Dermis microvascular lymphatic vessel endothelial cell (primary cell): ENCODE data around the gene PAQR6. TPM values are rescaled to one million over a fixed set of nuclear protein-coding genes. Genes with fewer than 3 reads are reported as not detected.

Source experiments
- DNase-seq, 2 donors: peaks; one replicate each; pipeline versions ENCODE4 v3.0.0 to v3.0.0-alpha.2; 2010; ENCODE audit warnings: low read depth in 2 of 2
- total RNA-seq: library from RNA; depleted of rRNA; stranded (reverse); fragments of >200 nt; gene quantifications from 2 replicates; pipeline ENCODE4 v1.2.1, GENCODE V29; 2014

Gene PAQR6
- 0.38 and 0.39 TPM in 2 replicates for total RNA-seq

GRCh38 chr1:156247460-156248322 is at the start of gene PAQR6:
PAQR6 (minus strand) TSS chr1:156248056; CDS start chr1:156246731, 1,325 bp downstream.
- DNase-seq, result no peak

DNA sequence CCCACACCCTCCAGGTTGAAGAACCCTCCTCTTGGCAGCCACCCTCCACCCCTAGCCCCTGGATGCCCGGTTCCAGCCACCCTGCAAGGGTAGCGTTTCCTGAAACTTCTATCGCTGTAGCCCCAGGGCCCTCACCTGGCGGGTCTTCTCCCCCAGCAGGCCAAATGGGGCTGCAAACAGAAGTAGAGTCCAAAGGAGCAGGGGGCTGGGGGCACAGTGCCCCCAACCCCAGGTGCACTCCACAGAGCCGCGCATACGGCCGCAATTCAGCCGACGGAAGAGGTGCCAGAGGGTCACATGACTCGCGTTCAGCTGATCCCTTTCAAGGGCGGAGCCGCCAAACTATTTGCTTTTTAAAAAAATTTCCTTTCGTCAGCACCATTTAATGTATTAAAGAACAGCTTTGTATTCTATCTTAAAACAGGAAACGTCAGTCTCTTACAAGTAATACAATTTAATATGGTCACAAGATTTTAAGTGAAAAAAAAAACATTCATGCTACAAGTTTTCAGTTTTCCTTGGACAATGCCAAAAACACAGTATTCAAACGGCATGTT is 47.6 kb upstream of the PAQR6 start, which contains the start of gene GLMP:
Gene GLMP, minus strand, starts transcription at position 289 of the 557 bp plus-strand sequence. Its CDS starts 34 bp downstream, at position 255.
- peak; percentile 62 to 75 for DNase-seq

DNA sequence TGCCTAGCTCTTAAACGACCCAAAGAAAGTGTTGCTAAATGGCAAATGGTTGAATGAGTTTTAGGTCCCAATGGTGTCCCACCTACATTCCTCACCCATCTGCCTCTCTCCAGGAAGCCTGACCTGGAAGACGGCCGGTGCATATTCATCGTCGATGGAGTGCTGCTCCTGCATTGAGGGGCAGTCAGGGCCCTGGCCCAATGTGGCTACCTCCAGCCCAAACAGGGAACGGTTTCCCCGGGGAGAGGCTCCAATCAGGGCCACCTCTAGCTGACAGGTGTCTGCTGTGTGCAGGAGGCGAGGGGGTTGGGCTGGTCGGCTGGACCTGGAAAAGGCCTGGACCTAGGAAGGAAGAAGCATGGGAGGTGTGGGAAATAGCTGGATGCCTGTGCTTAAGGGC is 46.0 kb upstream of the PAQR6 start:
- no peak for DNase-seq

- no peak for DNase-seq
Measured at GRCh38 chr1:156293098-156293434, 45.2 kb upstream of the PAQR6 start.

DNA sequence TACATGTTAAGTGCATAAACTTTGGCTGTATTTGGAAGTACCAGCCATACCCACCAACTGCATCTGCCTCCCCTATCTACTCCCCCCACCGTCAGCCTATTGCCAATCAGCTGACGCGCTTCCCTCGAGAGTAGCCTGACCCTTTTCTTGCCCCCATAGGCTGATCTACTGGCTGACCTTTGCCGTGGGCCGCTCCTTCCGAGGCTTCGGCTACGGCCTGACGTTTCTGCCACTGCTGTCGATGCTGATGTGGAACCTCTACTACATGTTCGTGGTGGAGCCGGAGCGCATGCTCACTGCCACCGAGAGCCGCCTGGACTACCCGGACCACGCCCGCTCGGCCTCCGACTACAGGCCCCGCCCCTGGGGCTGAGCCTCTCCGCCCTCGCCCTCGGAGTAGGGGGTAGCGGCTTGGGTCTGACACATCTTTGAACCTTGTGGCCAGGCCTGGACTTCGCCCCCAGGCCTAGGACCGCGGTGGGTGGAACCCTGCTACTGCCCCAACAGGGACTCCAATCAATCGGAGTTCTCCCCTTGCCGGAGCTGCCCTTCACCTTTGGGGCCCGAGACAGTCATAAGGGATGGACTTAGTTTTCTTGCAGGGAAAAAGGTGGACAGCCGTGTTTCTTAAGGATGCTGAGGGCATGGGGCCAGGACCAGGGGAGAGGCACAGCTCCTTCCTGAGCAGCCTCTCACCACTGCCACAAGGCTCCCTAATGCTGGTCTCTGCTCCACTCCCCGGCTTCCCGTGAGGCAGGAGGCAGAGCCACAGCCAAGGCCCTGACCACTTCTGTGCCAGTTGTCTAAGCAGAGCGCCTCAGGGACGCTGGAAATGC is 43.6 kb upstream of the PAQR6 start:
- DNase-seq, result peak; percentile 36 to 78

GRCh38 chr1:156289857-156290256 is 42.0 kb upstream of the PAQR6 start:
- DNase-seq, result no peak

- DNase-seq, result no peak
Measured at GRCh38 chr1:156286061-156286460, 38.2 kb upstream of the PAQR6 start.

DNA sequence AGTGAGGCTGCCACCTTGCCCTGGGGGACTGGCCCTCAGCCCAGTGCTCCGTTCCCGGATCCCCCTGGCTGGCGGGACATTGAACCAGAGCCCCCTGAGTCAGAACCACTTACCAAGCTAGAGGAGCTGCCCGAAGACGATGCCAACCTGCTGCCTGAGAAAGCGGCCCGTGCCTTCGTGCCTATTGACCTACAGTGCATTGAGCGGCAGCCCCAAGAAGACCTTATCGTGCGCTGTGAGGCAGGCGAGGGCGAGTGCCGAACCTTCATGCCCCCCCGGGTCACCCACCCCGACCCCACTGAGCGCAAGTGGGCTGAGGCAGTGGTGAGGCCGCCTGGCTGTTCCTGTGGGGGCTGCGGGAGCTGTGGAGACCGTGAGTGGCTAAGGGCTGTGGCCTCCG is 37.6 kb upstream of the PAQR6 start:
- DNase-seq, result no peak

GRCh38 chr1:156284757-156285156 is 36.9 kb upstream of the PAQR6 start:
- no peak for DNase-seq

DNA sequence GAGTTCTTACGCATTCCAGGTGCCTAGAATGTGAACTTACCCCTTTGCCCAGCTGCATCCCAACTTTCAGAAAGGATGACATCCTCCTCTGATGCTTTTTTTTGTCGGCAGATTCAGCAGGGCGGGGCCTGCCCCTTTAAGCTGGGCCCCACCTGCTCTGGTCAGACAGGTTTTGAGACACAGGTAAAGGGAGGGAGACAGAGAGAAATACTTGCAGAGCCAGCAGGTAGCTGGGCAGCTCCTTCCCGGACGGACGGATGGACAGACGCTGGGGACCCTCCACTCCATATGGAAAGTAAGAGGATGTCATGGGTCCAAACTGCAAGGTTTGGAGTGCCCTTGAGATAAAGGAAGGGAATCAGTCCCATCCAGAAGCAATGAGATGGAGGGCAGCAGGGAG is 36.3 kb upstream of the PAQR6 start, which contains the start of gene TMEM79:
Gene TMEM79, plus strand, starts transcription at position 214 of the 400 bp plus-strand sequence. CDS start 902 bp downstream, outside the sequence.
- no peak for DNase-seq

DNA sequence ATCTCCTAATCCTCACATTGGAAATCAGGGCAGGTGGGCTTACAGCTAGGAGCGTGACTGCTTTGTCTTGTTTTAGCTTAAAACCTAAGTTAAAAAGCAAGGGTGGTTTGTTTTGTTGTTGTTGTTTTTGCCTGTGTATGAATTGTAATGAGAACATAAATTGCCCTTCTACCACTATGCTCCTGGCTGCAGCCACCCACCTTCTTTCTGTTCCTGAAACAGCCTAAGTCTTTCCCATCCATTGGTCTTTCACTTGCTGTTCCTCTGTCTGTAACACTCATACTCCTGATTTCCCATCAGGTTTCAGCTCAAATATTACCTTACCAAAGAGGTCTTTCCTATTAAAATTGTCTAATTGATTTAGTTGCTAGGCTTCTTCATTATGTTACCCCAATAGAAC is 35.7 kb upstream of the PAQR6 start:
- DNase-seq, result no peak

DNA sequence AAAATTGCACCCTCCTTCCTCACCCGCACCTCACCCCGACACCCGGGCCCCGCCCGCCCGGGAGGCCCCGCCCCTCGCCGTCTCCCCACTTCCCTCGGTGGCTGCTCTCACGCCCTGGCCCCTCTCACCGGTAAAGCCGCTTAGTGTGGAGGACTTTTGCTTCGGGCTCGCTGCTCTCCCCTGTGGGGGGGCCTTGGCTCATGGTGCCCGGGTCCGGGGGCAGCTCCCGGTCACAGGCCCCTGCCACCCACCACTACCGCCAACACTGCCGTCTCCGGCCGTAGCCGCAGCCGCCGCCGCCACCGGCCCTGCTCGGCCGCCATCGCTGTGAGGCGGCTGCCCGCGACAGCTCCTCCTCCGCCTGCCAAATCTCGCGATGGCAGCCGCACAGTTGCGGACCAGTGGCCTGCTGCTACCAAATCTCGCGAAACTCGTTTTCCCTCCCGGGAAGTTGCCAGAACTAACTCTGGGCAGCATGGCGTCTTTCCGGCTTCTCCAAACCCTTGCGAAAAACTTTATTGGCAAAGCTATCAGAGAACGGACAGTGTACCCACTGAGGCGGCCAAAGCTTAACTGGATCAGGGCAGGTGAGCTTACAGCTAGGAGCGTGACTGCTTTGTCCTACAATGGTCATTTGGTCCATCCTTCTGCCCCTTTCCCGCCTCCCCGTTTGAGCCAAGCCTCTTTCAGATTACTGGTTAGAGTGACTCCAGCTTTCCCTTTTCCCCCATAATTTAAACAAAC is 34.8 kb upstream of the PAQR6 start, which contains the start of gene SMG5:
Gene SMG5, minus strand, starts transcription at position 347 of the 744 bp plus-strand sequence. Its CDS starts 145 bp downstream, at position 202.
- DNase-seq, result peak; percentile 99

DNA sequence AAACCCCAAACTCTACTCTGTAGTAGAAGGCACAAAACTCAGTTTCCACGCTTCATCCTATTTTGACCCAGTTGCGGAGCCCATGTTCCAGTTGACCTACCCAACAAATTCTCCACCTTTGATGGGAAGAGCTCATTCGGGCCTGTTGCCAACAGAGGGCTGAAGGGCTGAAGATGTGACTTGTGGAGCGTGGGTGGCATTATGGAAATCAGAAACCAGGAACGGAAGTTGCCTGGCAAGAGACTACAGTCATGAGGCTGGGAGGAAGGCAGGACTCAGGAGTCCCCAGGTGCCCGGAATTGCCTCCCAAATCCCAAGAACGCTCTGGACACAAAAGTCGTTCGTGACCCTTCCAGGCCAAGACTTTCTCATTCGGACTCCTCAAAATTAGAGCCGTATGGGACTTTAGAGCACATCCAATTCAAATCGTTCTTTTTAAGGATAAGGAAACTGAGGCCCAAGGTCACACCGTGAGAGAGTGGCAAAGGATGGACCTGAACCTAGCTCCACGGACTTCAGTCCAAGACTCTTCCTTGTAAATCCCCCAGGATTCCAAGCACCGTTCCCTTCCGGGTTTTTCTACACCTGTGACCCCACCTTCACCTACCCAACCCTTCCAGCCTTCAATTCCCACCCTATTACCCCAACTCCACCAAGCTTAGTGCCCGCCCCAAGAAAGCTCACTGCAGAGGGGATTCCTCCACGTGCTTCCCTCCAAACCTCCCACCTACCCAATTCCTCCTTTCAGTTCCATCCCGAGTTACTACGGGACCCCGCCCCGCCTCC is 34.0 kb upstream of the PAQR6 start:
- peak in 1 of 2 donors; percentile 45 for DNase-seq

GRCh38 chr1:156281281-156281680 is 33.4 kb upstream of the PAQR6 start:
- DNase-seq, result peak in 1 of 2 donors; percentile 22

GRCh38 chr1:156279837-156280236 is 32.0 kb upstream of the PAQR6 start:
- DNase-seq, result no peak

DNA sequence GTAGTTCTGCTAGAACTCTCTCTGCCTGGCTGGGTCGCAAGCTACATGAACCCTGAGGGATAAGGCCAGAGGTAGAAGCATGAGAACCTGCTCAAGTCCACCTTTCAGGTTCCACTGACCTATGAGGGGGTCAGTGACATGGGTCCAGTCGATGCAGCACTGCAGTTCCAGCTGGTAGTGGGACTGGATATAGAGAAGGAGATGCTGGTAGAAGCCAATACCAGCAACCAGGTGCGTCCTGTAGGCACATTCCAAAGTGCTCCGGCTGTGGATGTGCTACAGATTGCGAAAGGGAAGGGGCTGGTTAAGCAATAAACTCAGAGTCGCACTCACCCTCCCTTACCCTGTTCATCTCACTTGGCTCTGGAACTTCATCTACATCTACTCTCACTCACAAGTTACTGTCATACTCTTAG is 29.1 kb upstream of the PAQR6 start:
- DNase-seq, result no peak

DNA sequence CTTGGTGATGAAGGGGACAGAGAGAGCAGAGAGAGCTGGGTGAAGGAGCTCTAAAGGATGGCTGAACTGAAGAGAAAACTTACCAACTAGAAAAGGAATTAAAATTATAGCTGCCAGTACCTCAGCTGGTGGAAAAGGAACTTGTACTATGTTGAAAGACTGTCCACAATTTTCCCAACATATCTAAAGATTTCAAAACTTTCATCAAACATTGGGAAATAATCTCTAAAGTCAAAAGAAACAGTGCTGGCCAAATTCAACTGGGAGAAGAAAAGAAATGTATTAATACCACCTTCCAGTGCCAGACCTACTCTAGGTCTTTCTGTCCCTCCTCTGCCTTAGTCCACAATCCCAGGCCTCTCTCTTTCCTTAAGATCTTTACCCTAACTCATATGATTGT is 28.7 kb upstream of the PAQR6 start:
- no peak for DNase-seq

DNA sequence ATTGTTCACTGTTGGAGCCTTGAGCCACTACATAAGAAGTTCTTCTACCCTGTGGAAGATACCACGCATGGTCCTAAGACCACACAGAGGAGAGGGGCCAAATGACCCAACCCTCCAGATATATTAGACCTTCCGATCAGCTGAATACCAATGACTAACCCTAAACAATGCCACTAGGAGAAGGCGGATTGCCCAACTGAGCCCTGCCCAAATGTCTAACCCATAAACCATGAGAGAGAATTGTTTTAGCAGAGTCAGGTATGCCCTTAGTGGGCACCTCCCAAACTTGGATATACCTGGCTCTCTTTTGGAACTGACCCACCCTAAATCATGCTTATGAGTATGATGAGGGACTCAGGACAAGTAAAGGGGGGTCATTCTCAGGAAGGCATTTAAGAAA is 22.5 kb upstream of the PAQR6 start:
- no peak for DNase-seq

GRCh38 chr1:156268336-156268735 is 20.5 kb upstream of the PAQR6 start:
- no peak for DNase-seq

DNA sequence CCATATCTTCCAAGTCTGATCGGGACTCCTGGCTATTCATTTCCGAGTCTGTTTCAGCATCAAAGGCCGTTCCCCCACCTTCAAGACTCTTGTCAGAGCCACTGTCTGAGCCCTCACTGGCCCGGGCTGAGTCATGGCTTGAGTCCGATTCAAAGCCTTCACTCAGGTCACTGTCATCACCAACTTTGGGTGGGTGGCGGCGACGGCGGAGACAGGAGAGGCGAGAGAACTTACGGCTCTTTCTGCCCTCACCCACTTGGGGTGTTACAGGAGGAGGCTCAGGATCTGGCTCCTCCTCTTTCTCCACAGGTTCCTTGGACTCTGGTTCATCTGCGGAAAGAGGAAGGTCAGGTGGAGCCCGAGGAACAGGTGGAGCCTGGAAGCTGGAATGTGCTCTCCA is 18.2 kb upstream of the PAQR6 start:
- DNase-seq, result no peak
